HepG2 (cell line): Measurements from ENCODE around the gene TRMT2A. TPM values are rescaled to one million over a fixed set of nuclear protein-coding genes. Genes with fewer than 3 reads are reported as not detected.

ENCODE experiments used
- ATAC-seq: fragments of 200-7000 bp; cut with Tn5 transposase; 3 replicates; pipeline ENCODE4 v1.9.1; 2020; ENCODE audit warnings: mild to moderate bottlenecking, moderate library complexity
- BruUV-seq: library from RNA; stranded (reverse); fragments of 400-500 nt; replicated peaks from 2 replicates; lab custom pipeline; 2021; lab: Mats Ljungman, UMichigan
- CTCF ChIA-PET: fragments of 300-600 bp; formaldehyde crosslinking; extraction: SDS; loops from one replicate; lab custom pipeline; 2021; ENCODE audit warnings: low total read pairs, inconsistent platforms, low intra/inter-chr PET ratio; lab: Yijun Ruan, JAX
- POLR2A ChIA-PET: fragments of 350-600 bp; sonication (Branson Sonifier 250); formaldehyde crosslinking; loops from one replicate; lab custom pipeline; 2020; ENCODE audit warnings: antibody characterized with exemption, inconsistent platforms; lab: Yijun Ruan, JAX
- DNase-seq: peaks from one replicate; pipeline ENCODE4 v3.0.0-alpha.2; 2015; ENCODE audit warnings: low spot score
- FAIRE-seq: peaks from 3 replicates; lab custom pipeline; 2011; peaks lifted over from hg19 to GRCh38; lab: Jason Lieb, UNC
- H2AFZ ChIP-seq: one replicate; pipeline ENCODE4 v1.6.1; 2011; ENCODE audit warnings: low read length, inconsistent platforms
- H3K27ac ChIP-seq: fragments of 300-600 bp; 3 replicates; pipeline ENCODE4 v1.8.0; 2011; ENCODE audit warnings: mixed run types, mild to moderate bottlenecking, mixed read lengths, low read length, inconsistent platforms; ENCODE audit not compliant: insufficient read depth; ENCODE audit errors: extremely low read length
- H3K27me3 ChIP-seq, 2 experiments: fragments of 200-600 bp in 1 of 2; 2 replicates in 1 of 2; 3 replicates in 1 of 2; pipeline versions ENCODE4 v1.6.0 to v1.8.0; 2011; ENCODE audit warnings: low read length in 2 of 2, mild to moderate bottlenecking in 2 of 2, moderate library complexity in 2 of 2, inconsistent platforms in 1 of 2; ENCODE audit not compliant: insufficient read depth in 2 of 2, control insufficient read depth in 1 of 2
- H3K36me3 ChIP-seq, 2 experiments: fragments of 200-600 bp in 1 of 2; replicated peaks in 1 of 2; 2 replicates in 1 of 2; 3 replicates in 1 of 2; pipeline versions ENCODE4 v1.5.1 to v1.8.0; 2011; ENCODE audit warnings: low read length in 2 of 2, inconsistent platforms in 1 of 2; ENCODE audit not compliant: insufficient read depth in 2 of 2, control insufficient read depth in 1 of 2
- H3K4me1 ChIP-seq: 2 replicates; pipeline ENCODE4 v1.5.1; 2012; ENCODE audit warnings: low read length, inconsistent platforms; ENCODE audit not compliant: insufficient read depth
- H3K4me2 ChIP-seq: 2 replicates; pipeline ENCODE4 v1.6.0; 2011; ENCODE audit warnings: low read depth, low read length, inconsistent platforms
- H3K4me3 ChIP-seq, 3 experiments: fragments of 200-600 bp in 1 of 3; sonication (generic), shearing (Covaris generic) in 1 of 3; replicated peaks in 1 of 3; 2 replicates each; pipeline ENCODE4 v1.5.1; 2011 to 2016; ENCODE audit warnings: low read length in 3 of 3, inconsistent platforms in 2 of 3, low read depth in 2 of 3, mild to moderate bottlenecking in 2 of 3, control low read depth in 1 of 3, mixed read lengths in 1 of 3; ENCODE audit not compliant: insufficient read depth in 1 of 3
- H3K79me2 ChIP-seq: one replicate; pipeline ENCODE4 v1.6.1; 2011; ENCODE audit warnings: low read length, inconsistent platforms; ENCODE audit not compliant: insufficient read depth
- H3K9ac ChIP-seq: 2 replicates; pipeline ENCODE4 v1.6.0; 2011; ENCODE audit warnings: mild to moderate bottlenecking, low read depth, low read length, inconsistent platforms; ENCODE audit not compliant: insufficient read depth
- H3K9me3 ChIP-seq: 2 replicates; pipeline ENCODE4 v1.5.1; 2012; ENCODE audit warnings: mild to moderate bottlenecking, low read length
- H4K20me1 ChIP-seq: 2 replicates; pipeline ENCODE4 v1.6.0; 2011; ENCODE audit warnings: inconsistent platforms, mild to moderate bottlenecking, low read length, moderate library complexity; ENCODE audit not compliant: insufficient read depth
- ARNT ChIP-seq: fragments of 450-650 bp; IDR thresholded peaks from 2 replicates; pipeline ENCODE4 v1.6.1; 2017
- ATF7-NPFF ChIP-seq: sonication (generic); formaldehyde crosslinking; IDR thresholded peaks from 2 replicates; pipeline ENCODE4 v1.8.1; 2023; ENCODE audit warnings: mild to moderate bottlenecking, low read depth, missing genetic modification reagents, moderate library complexity
- HNF4G ChIP-seq, 2 experiments: sonication (generic) in 1 of 2; formaldehyde crosslinking in 1 of 2; IDR thresholded peaks; 2 replicates each; pipeline versions ENCODE4 v1.4.0 to v1.6.1; 2011 to 2020; ENCODE audit warnings: borderline replicate concordance in 2 of 2, low read depth in 2 of 2, mild to moderate bottlenecking in 2 of 2, low read length in 1 of 2, missing genetic modification reagents in 1 of 2, moderate library complexity in 1 of 2
- JUN ChIP-seq: sonication (generic); formaldehyde crosslinking; IDR thresholded peaks from 2 replicates; pipeline ENCODE4 v1.4.0; 2020; ENCODE audit warnings: mild to moderate bottlenecking, missing genetic modification reagents
- MIXL1 ChIP-seq: IDR thresholded peaks from 2 replicates; pipeline ENCODE4 v1.6.1; 2016
- NCOA1 ChIP-seq: sonication (generic); formaldehyde crosslinking; IDR thresholded peaks from 2 replicates; pipeline ENCODE4 v1.9.0; 2021; ENCODE audit warnings: missing genetic modification reagents
- RBAK ChIP-seq: sonication (generic); formaldehyde crosslinking; IDR thresholded peaks from 2 replicates; pipeline ENCODE4 v1.5.1; 2020; ENCODE audit warnings: mild to moderate bottlenecking, missing genetic modification reagents
- ZBTB38 ChIP-seq: sonication (generic); formaldehyde crosslinking; IDR thresholded peaks from 2 replicates; pipeline ENCODE4 v1.5.1; 2020; ENCODE audit warnings: mild to moderate bottlenecking, missing genetic modification reagents
- ZFYVE20 ChIP-seq: sonication (generic); formaldehyde crosslinking; IDR thresholded peaks from 2 replicates; pipeline ENCODE4 v1.8.0; 2023; ENCODE audit warnings: low read depth, mild to moderate bottlenecking, moderate library complexity, missing genetic modification reagents, borderline replicate concordance
- ZNF33B ChIP-seq: sonication (generic); formaldehyde crosslinking; IDR thresholded peaks from 2 replicates; pipeline ENCODE4 v1.5.1; 2020; ENCODE audit warnings: mild to moderate bottlenecking, missing genetic modification reagents
- WGBS: methylation state at CpG from one replicate; pipeline ENCODE4 v1.1.6; 2017; ENCODE audit warnings: low lambda C conversion rate; 5-methylcytosine and 5-hydroxymethylcytosine counted together
- in situ Hi-C: cut with HindIII; loops from 2 replicates; pipeline ENCODE4 v1.10.0; 2017; ENCODE audit warnings: low pct_unique_long_range_greater_than_20kb; ENCODE audit not compliant: extremely low pct_ligation_motif_present
- intact Hi-C: fragments of 100-400 bp; cut with micrococcal nuclease; formaldehyde crosslinking; loops from one replicate; pipeline ENCODE4 v1.10.0; 2022; ENCODE audit not compliant: unreplicated experiment
- polyA plus RNA-seq, 8 experiments: library from polyadenylated mRNA; depleted of rRNA in 3 of 8; stranded (reverse) in 7 of 8; unstranded in 1 of 8; fragments of >200 nt; fragmentation: Illumina TruSeq in 4 of 8; extraction: Trizol in 4 of 8; gene quantifications; 2 replicates each; pipeline versions ENCODE4 v1.2.1 to v1.2.3, GENCODE V29; 2011 to 2016; ENCODE audit warnings: low read depth in 4 of 8, missing spikeins in 1 of 8, mixed read lengths in 1 of 8; ENCODE audit not compliant: insufficient read depth in 1 of 8
- total RNA-seq, 5 experiments: library from RNA; depleted of rRNA; stranded (reverse); fragments of >200 nt; fragmentation: Illumina TruSeq; extraction: Trizol; gene quantifications; 2 replicates each; pipeline ENCODE4 v1.2.3, GENCODE V29; 2016; ENCODE audit warnings: low read depth in 1 of 5
- TF ChIP-seq, protein P1 (sequence below): sonication (generic); formaldehyde crosslinking; IDR thresholded peaks from 2 replicates; pipeline ENCODE4 v1.5.0; 2020; ENCODE audit warnings: missing genetic modification reagents
- TF ChIP-seq, protein P2 (sequence below): sonication (generic); formaldehyde crosslinking; IDR thresholded peaks from 2 replicates; pipeline ENCODE4 v1.8.0; 2023; ENCODE audit warnings: mild to moderate bottlenecking, missing genetic modification reagents
- TF ChIP-seq, protein P3 (sequence below): sonication (generic); formaldehyde crosslinking; IDR thresholded peaks from 2 replicates; pipeline ENCODE4 v1.4.0; 2020; ENCODE audit warnings: missing genetic modification reagents, borderline replicate concordance
- TF ChIP-seq, protein P4 (sequence below): sonication (generic); formaldehyde crosslinking; IDR thresholded peaks from 2 replicates; pipeline ENCODE4 v1.4.0; 2020; ENCODE audit warnings: missing genetic modification reagents, mild to moderate bottlenecking, borderline replicate concordance

Gene TRMT2A
- total and polyA plus RNA-seq, 2 of the 13 experiments (the other 11 are each of a cell fraction or from before 2014, with no cell fraction given), result 24.0 to 30.3 TPM

- Histone ChIP-seq H3K79me2 (no peaks in the 10 kb centered on the region), H3K4me3 (no peak within 1 kb of the TSS), H3K4me1 (0 out of 2 replicates have a peak, but pooled peaks cover 12% of the 10 kb centered on the region), H4K20me1 (no peaks in the 10 kb centered on the region), H3K9ac (no peak within 1 kb of the TSS), H3K27ac (no peak within 1 kb of the TSS), H3K27me3 (peaks cover 10 to 27% of the 10 kb centered on the region in 2 experiments), H3K36me3 (no peaks in the 10 kb centered on the region), H3K9me3 (no peaks in the 10 kb centered on the region), H3K4me2 (no peak within 1 kb of the TSS), H2AFZ (no peak within 1 kb of the TSS)
- WGBS, result 22% methylated on average over 8 of the region's 14 CpGs
- no peak for FAIRE-seq
- in situ Hi-C loops (loop anchor here (10.0 to 25.0 kb wide), 2 partner anchors 84 to 1188 kb away; no protein-coding TSS in a partner anchor), intact Hi-C loops (no loop called here)
- TF ChIP-seq, protein P1, sequence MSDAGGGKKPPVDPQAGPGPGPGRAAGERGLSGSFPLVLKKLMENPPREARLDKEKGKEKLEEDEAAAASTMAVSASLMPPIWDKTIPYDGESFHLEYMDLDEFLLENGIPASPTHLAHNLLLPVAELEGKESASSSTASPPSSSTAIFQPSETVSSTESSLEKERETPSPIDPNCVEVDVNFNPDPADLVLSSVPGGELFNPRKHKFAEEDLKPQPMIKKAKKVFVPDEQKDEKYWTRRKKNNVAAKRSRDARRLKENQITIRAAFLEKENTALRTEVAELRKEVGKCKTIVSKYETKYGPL (CRISPR knock-in tag), result no peak
- no peak for TF ChIP-seq NCOA1 (CRISPR knock-in tag)
- TF ChIP-seq MIXL1, result no peak
- TF ChIP-seq ZBTB38 (CRISPR knock-in tag), result no peak
- TF ChIP-seq, protein P2, sequence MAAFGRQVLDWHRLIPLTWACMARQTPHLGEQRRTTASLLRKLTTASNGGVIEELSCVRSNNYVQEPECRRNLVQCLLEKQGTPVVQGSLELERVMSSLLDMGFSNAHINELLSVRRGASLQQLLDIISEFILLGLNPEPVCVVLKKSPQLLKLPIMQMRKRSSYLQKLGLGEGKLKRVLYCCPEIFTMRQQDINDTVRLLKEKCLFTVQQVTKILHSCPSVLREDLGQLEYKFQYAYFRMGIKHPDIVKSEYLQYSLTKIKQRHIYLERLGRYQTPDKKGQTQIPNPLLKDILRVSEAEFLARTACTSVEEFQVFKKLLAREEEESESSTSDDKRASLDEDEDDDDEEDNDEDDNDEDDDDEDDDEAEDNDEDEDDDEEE (CRISPR knock-in tag), result no peak
- TF ChIP-seq HNF4G (IDR thresholded peaks at IDR 0.05; ENCODE audit: borderline replicate concordance, low read depth, low read length), result no peak
- TF ChIP-seq HNF4G (CRISPR knock-in tag; IDR thresholded peaks at IDR 0.05; ENCODE audit: borderline replicate concordance, low read depth), result no peak
- TF ChIP-seq ARNT, result no peak
- TF ChIP-seq ZFYVE20 (CRISPR knock-in tag), result no peak
- TF ChIP-seq ZNF33B (CRISPR knock-in tag), result no peak
- TF ChIP-seq, protein P3, sequence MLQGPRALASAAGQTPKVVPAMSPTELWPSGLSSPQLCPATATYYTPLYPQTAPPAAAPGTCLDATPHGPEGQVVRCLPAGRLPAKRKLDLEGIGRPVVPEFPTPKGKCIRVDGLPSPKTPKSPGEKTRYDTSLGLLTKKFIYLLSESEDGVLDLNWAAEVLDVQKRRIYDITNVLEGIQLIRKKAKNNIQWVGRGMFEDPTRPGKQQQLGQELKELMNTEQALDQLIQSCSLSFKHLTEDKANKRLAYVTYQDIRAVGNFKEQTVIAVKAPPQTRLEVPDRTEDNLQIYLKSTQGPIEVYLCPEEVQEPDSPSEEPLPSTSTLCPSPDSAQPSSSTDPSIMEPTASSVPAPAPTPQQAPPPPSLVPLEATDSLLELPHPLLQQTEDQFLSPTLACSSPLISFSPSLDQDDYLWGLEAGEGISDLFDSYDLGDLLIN (CRISPR knock-in tag), result no peak
- no peak for TF ChIP-seq RBAK (CRISPR knock-in tag)
- TF ChIP-seq ATF7-NPFF (CRISPR knock-in tag), result no peak
- TF ChIP-seq JUN (CRISPR knock-in tag), result no peak
- TF ChIP-seq, protein P4, sequence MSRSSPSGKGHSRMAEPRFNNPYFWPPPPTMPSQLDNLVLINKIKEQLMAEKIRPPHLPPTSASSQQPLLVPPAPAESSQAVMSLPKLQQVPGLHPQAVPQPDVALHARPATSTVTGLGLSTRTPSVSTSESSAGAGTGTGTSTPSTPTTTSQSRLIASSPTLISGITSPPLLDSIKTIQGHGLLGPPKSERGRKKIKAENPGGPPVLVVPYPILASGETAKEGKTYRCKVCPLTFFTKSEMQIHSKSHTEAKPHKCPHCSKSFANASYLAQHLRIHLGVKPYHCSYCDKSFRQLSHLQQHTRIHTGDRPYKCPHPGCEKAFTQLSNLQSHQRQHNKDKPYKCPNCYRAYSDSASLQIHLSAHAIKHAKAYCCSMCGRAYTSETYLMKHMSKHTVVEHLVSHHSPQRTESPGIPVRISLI, result no peak
- POLR2A ChIA-PET, result interaction anchor here (0.6 kb wide), 1 partner anchor 208 kb away, joined by 3 read pairs; no protein-coding TSS in a partner anchor
- CTCF ChIA-PET, result no interaction called here
- no peak for DNase-seq
- BruUV-seq, result no TSS peak
- ATAC-seq, result no peak
Measured at GRCh38 chr22:20150381-20151275, 33.6 kb upstream of the TRMT2A start, which contains the start of gene CCDC188. CCDC188 (minus strand) TSS chr22:20151055; CDS start chr22:20150986, 69 bp downstream.
